Peyer's patch (tissue), 4 donors: ENCODE data around the gene LDLRAP1. TPM values are rescaled to one million over a fixed set of nuclear protein-coding genes. Genes with fewer than 3 reads are reported as not detected.

Experiments used
- DNase-seq, 3 donors: peaks; one replicate each; pipeline ENCODE4 v3.0.0-alpha.2; 2017 to 2019
- H3K27ac ChIP-seq, 4 donors: fragments of 200-600 bp; sonication (generic); one replicate each; pipeline ENCODE4 v1.5.1; 2016 to 2019
- H3K27me3 ChIP-seq, 2 donors: fragments of 200-600 bp; sonication (generic); one replicate each; pipeline ENCODE4 v1.5.1; 2019
- H3K36me3 ChIP-seq, 3 donors: fragments of 200-600 bp; sonication (generic); one replicate each; pipeline ENCODE4 v1.5.1; 2016 to 2019
- H3K4me1 ChIP-seq, 4 donors: fragments of 200-600 bp; sonication (generic); one replicate each; pipeline ENCODE4 v1.5.1; 2016 to 2019
- H3K4me3 ChIP-seq, 4 donors: fragments of 200-600 bp; sonication (generic); 1 replicate in 3 of 4; 2 replicates in 1 of 4; pipeline ENCODE4 v1.5.1; 2016 to 2019; ENCODE audit warnings: mild to moderate bottlenecking in 1 of 4
- H3K9me3 ChIP-seq, 4 donors: fragments of 200-600 bp; sonication (generic); one replicate each; pipeline ENCODE4 v1.5.1; 2016 to 2019; ENCODE audit warnings: mild to moderate bottlenecking in 1 of 4
- POLR2A ChIP-seq, 2 donors: fragments of 450-650 bp; IDR thresholded peaks; one replicate each; pipeline ENCODE4 v1.5.1; 2017; ENCODE audit warnings: antibody characterized with exemption in 2 of 2, mild to moderate bottlenecking in 2 of 2, moderate library complexity in 2 of 2
- total RNA-seq, 4 donors: library from RNA; depleted of rRNA; stranded (reverse); fragments of >200 nt; gene quantifications; one replicate each; pipeline ENCODE4 v1.1.0, GENCODE V29; 2016
- TF ChIP-seq, protein P1 (sequence below), 6 experiments: fragments of 450-650 bp in 4 of 6; fragments of 200-600 bp in 2 of 6; sonication (generic) in 1 of 6; IDR thresholded peaks; one replicate each; pipeline ENCODE4 v1.5.1; 2017 to 2019; ENCODE audit warnings: antibody characterized with exemption in 6 of 6, mild to moderate bottlenecking in 3 of 6, moderate library complexity in 1 of 6

LDLRAP1 gene
- total RNA-seq, 4 donors from 2014 or later, result 20.1 to 24.5 (median 22.7) TPM

DNA sequence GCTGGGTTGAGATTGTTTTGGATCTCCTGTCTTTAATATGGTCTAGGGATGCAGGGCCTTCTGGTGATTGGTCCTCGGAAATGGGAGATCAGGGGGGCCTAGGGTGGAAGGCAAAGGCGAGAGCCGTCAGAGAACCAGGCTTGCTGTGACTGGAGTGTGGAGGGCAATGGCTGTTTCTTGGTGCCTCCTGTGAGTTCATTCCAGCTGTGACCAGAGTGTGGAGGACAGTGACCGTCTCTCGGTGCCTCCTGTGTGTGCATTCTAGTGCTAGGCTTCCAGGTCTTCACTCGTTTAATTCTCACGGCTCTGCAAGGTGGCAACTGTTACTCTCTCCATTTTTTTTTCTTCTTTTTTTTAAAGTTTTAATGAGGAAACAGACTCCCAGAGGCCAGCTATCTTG, 14.1 kb downstream of the LDLRAP1 start:
- H3K4me1 ChIP-seq, result peaks cover 14 to 46% (median 17%) of the 10 kb centered on the region in 4 donors
- H3K27me3 ChIP-seq, result no peaks in the 10 kb centered on the region
- H3K9me3 ChIP-seq, result no peaks in the 10 kb centered on the region
- no peak overlapping the region for H3K4me3 ChIP-seq
- no peak for TF ChIP-seq POLR2A (IDR thresholded peaks at IDR 0.05)
- TF ChIP-seq, protein P1, sequence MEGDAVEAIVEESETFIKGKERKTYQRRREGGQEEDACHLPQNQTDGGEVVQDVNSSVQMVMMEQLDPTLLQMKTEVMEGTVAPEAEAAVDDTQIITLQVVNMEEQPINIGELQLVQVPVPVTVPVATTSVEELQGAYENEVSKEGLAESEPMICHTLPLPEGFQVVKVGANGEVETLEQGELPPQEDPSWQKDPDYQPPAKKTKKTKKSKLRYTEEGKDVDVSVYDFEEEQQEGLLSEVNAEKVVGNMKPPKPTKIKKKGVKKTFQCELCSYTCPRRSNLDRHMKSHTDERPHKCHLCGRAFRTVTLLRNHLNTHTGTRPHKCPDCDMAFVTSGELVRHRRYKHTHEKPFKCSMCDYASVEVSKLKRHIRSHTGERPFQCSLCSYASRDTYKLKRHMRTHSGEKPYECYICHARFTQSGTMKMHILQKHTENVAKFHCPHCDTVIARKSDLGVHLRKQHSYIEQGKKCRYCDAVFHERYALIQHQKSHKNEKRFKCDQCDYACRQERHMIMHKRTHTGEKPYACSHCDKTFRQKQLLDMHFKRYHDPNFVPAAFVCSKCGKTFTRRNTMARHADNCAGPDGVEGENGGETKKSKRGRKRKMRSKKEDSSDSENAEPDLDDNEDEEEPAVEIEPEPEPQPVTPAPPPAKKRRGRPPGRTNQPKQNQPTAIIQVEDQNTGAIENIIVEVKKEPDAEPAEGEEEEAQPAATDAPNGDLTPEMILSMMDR (IDR thresholded peaks at IDR 0.05), result no peak
- peaks cover 0 to 14% (median 0%) of the 10 kb centered on the region in 3 donors for H3K36me3 ChIP-seq
- no peak for DNase-seq
- no peak overlapping the region for H3K27ac ChIP-seq

DNA sequence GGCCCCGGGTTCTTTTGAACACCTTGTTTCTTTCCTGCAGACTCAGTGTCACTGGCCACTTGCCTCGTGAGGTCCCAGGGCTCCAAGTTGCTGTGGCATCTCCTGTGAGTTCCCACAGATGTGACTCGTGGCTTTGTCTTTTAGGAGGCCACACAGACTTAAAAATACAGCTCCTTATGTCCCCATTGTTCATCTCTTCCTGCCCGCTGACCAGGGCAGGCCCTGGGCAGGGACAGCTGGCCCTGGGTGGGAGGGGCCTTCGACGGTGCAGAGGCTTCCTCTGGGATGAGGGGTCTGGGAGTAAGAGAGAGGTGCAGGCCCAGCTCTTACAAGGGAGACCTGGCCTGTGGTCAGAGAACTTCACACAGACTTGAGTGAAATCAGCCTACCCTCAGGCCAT, 15.6 kb downstream of the LDLRAP1 start:
- H3K27me3 ChIP-seq, result no peaks in the 10 kb centered on the region
- TF ChIP-seq, protein P1 (IDR thresholded peaks at IDR 0.05), result no peak
- no peak for TF ChIP-seq POLR2A (IDR thresholded peaks at IDR 0.05)
- peaks cover 0 to 21% (median 0%) of the 10 kb centered on the region in 3 donors for H3K36me3 ChIP-seq
- H3K9me3 ChIP-seq, result no peaks in the 10 kb centered on the region
- H3K4me3 ChIP-seq, result no peak overlapping the region
- no peak for DNase-seq
- peaks cover 16 to 49% (median 22%) of the 10 kb centered on the region in 4 donors for H3K4me1 ChIP-seq
- peak overlapping the region in 1 of 4 donors; percentile 88 for H3K27ac ChIP-seq

DNA sequence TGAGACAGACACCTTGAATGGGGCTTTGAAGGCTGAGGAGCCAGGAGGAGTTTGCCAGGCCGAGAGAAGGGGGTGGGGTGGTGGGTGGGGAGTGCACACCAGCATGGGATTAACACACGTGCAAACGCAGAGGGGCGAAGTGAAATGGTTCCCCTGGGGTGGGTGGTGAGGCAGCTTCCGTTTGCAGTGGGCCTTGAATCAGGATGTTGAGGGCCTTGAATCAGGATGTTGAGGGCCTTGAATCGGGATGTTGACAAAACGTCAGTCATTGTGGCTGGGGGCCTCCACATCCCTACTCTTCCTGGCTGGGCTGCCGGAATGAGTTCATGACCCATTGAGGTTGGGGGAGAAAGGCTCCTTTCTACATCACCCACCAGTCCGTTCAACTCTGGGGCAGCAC, 16.6 kb downstream of the LDLRAP1 start:
- Histone ChIP-seq H3K9me3 (no peaks in the 10 kb centered on the region), H3K4me3 (no peak overlapping the region), H3K4me1 (peaks cover 16 to 48% (median 22%) of the 10 kb centered on the region in 4 donors), H3K27ac (peak overlapping the region; percentile 68 to 88 (median 82)), H3K36me3 (peaks cover 0 to 27% (median 0%) of the 10 kb centered on the region in 3 donors), H3K27me3 (no peaks in the 10 kb centered on the region)
- TF ChIP-seq, protein P1 (IDR thresholded peaks at IDR 0.05), result no peak
- TF ChIP-seq POLR2A (IDR thresholded peaks at IDR 0.05), result no peak
- no peak for DNase-seq

DNA sequence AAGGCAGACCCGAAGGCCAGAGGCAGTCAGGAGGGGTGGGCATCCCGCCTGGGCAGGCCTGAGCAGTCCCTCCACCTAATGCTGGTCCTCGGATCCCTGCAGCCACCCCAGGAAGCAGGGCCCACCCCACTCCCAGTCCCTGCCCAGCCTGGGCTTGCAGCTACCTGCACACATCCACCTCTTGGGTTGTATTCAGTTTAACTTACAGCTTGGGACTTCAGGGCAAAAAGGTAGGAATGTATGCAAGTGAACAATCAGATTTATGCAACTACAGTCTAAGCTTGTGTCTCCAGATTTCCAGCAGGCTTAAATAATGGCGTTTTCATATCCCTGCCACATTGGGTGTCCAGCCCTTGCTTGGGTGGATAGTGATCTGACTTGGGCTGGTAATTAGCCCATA, 17.4 kb downstream of the LDLRAP1 start:
- Histone ChIP-seq H3K36me3 (peaks cover 0 to 31% (median 0%) of the 10 kb centered on the region in 3 donors), H3K27me3 (no peaks in the 10 kb centered on the region), H3K4me1 (peaks cover 16 to 43% (median 22%) of the 10 kb centered on the region in 4 donors), H3K4me3 (no peak overlapping the region), H3K9me3 (no peaks in the 10 kb centered on the region), H3K27ac (peak overlapping the region; percentile 68 to 88 (median 82))
- no peak for DNase-seq
- TF ChIP-seq, protein P1 (IDR thresholded peaks at IDR 0.05), result no peak
- no peak for TF ChIP-seq POLR2A (IDR thresholded peaks at IDR 0.05)

DNA sequence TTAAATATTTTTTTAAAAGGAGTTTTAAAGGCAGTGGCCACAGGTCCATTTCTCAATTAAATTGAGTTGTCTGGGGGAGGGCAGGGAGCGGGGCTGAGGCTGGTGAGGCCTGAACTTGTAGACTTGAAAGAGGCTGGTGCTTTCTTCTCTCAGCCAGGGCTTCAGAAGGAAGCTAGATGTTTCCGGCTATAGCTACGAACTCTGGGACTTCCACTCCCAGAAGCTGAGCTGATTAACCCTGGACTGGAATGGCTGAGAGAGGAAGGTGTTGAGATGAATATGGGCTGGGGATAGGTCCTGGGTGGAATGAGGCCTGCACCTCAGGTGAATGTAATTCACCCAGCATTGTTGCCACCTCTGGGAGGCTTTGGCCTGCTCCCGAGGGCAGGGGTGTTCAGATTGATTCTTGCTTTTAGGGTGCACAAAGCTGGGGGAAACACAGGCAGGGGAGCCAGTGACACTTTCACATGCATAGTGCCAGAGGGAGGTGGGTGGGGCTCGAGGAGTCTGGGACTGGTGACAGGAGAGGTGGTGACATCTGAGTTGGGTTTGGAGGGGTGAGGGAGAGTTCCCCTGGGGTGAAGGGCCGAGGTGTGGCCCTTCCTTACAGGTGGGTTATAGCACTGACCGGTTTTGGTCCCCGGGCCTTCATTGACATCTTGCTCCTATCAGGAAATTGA, 18.2 kb downstream of the LDLRAP1 start:
- DNase-seq, result no peak
- no peaks in the 10 kb centered on the region for H3K9me3 ChIP-seq
- TF ChIP-seq POLR2A (IDR thresholded peaks at IDR 0.05), result no peak
- TF ChIP-seq, protein P1 (IDR thresholded peaks at IDR 0.05), result no peak
- H3K4me3 ChIP-seq, result no peak overlapping the region
- peaks cover 0 to 31% (median 0%) of the 10 kb centered on the region in 3 donors for H3K36me3 ChIP-seq
- H3K4me1 ChIP-seq, result peaks cover 8 to 38% (median 15%) of the 10 kb centered on the region in 4 donors
- H3K27ac ChIP-seq, result peak overlapping the region; percentile 68 to 88 (median 82)
- H3K27me3 ChIP-seq, result no peaks in the 10 kb centered on the region
